ENCODE measurements around the gene MIOX. TPM values are rescaled to one million over a fixed set of nuclear protein-coding genes. Genes with fewer than 3 reads are reported as not detected.

MIOX gene
- total and polyA plus RNA-seq, 2 of the 13 experiments (the other 11 are each of a cell fraction or from before 2014, with no cell fraction given), result 1.5 to 2.9 TPM

GRCh38 chr22:50532824-50533796 is 46.5 kb downstream of the MIOX start:
- Histone ChIP-seq H3K4me1 (ENCODE audit: insufficient read depth, low read length) (peaks cover 58% of the 10 kb centered on the region), H3K9me3 (ENCODE audit: low read length) (no peaks in the 10 kb centered on the region), H4K20me1 (ENCODE audit: insufficient read depth, low read length) (no peaks in the 10 kb centered on the region), H3K4me3 (replicated peaks in 1 of 3; ENCODE audit: insufficient read depth in 1 of 3, low read depth in 2 of 3, low read length in 3 of 3) (peak overlapping the region in 1 of 3 experiments; percentile 58; a peak in 1 of 6 replicates), H3K9ac (ENCODE audit: insufficient read depth, low read depth, low read length) (peak overlapping the region; percentile 73; the same call in 1 of the 2 replicates), H3K36me3 (replicated peaks in 1 of 2; ENCODE audit: control insufficient read depth in 1 of 2, insufficient read depth in 2 of 2, low read length in 2 of 2) (no peaks in the 10 kb centered on the region), H3K27ac (ENCODE audit: extremely low read length, insufficient read depth, low read length) (no peak overlapping the region), H3K27me3 (ENCODE audit: control insufficient read depth in 1 of 2, insufficient read depth in 2 of 2, low read length in 2 of 2) (0 out of 5 replicates have a peak, but pooled peaks cover 0 to 6% of the 10 kb centered on the region in 2 experiments), H3K79me2 (ENCODE audit: insufficient read depth, low read length) (no peaks in the 10 kb centered on the region), H3K4me2 (ENCODE audit: low read depth, low read length) (peak overlapping the region; percentile 84), H2AFZ (ENCODE audit: low read length) (no peak overlapping the region)
- ATAC-seq, result no peak
- intact Hi-C loops (cut with micrococcal nuclease; ENCODE audit: unreplicated experiment), result no loop called here
- BruUV-seq (replicated peaks), result no TSS peak
- DNase-seq (ENCODE audit: low spot score), result no peak
- TF ChIP-seq ATF7-NPFF (CRISPR knock-in tag; IDR thresholded peaks at IDR 0.05; ENCODE audit: low read depth) (no peak), SRSF9 (IDR thresholded peaks at IDR 0.05; ENCODE audit: borderline replicate concordance, insufficient read depth, low read depth, low read length, poor library complexity, severe bottlenecking) (no peak), ZNF121 (CRISPR knock-in tag; IDR thresholded peaks at IDR 0.05) (0 out of 2 replicates have a peak, but pooled peaks have one; percentile 31), ZBTB37 (CRISPR knock-in tag; IDR thresholded peaks at IDR 0.05) (no peak), POLR2AphosphoS5 (IDR thresholded peaks at IDR 0.05; ENCODE audit: low read depth, low read length) (0 out of 2 replicates have a peak, but pooled peaks have one; percentile 19), PHB2 (IDR thresholded peaks at IDR 0.05; ENCODE audit: partially characterized antibody) (no peak), PATZ1 (CRISPR knock-in tag; IDR thresholded peaks at IDR 0.05) (no peak), ZNF781 (CRISPR knock-in tag; IDR thresholded peaks at IDR 0.05; ENCODE audit: borderline replicate concordance, not compliant biosample characterization) (no peak), ZBTB34 (CRISPR knock-in tag; IDR thresholded peaks at IDR 0.05) (no peak)
- POLR2A ChIA-PET, result interaction anchor here (0.8 to 5.9 kb wide), 4 partner anchors 8 to 49 kb away, joined by 3 to 34 read pairs (median 10); partner anchors contain the start of genes CHKB, KLHDC7B and SCO2
- no peak for FAIRE-seq
- CTCF ChIA-PET (ENCODE audit: low intra/inter-chr PET ratio, low total read pairs), result no interaction called here
- 46% methylated on average over 19 of the region's 19 CpGs for WGBS (ENCODE audit: low lambda C conversion rate)
- in situ Hi-C loops (cut with HindIII; ENCODE audit: extremely low pct_ligation_motif_present, low pct_unique_long_range_greater_than_20kb), result loop anchor here (5.0 kb wide), 1 partner anchor 34 kb away; no protein-coding TSS in a partner anchor
